Right cardiac atrium (tissue), 5 donors: ENCODE measurements around the gene UBE3B. TPM values are rescaled to one million over a fixed set of nuclear protein-coding genes. Genes with fewer than 3 reads are reported as not detected.
"Not testable (repeated sequence)": the region's sequence is repeated elsewhere in the genome, so short reads cannot be mapped to it uniquely, and the experiment has no call there.

Source experiments
- ATAC-seq, 2 donors: fragments of 200-7000 bp; cut with Tn5 transposase; one replicate each; pipeline versions ENCODE4 v1.8.0 to v1.9.1; 2020; ENCODE audit warnings: moderate library complexity in 2 of 2, mild to moderate bottlenecking in 1 of 2
- DNase-seq, 3 donors: peaks; one replicate each; pipeline ENCODE4 v3.0.0-alpha.2; 2020
- H3K27ac ChIP-seq: one replicate; pipeline ENCODE4 v1.5.1; 2013; ENCODE audit warnings: mild to moderate bottlenecking, low read length, control low read depth, moderate library complexity
- H3K27me3 ChIP-seq: one replicate; pipeline ENCODE4 v1.6.1; 2013; ENCODE audit not compliant: control insufficient read depth, insufficient read depth
- H3K4me1 ChIP-seq: one replicate; pipeline ENCODE4 v1.6.1; 2013; ENCODE audit warnings: low read length; ENCODE audit not compliant: control insufficient read depth, insufficient read depth
- H3K4me3 ChIP-seq: one replicate; pipeline ENCODE4 v1.5.1; 2013; ENCODE audit warnings: low read length, control low read depth
- H3K9me3 ChIP-seq: one replicate; pipeline ENCODE4 v1.6.1; 2013; ENCODE audit warnings: low read length; ENCODE audit not compliant: control insufficient read depth
- WGBS: extraction: QIAGEN DNeasy Blood & Tissue Kit; methylation state at CpG from one replicate; pipeline ENCODE4 v1.1.7; 2013; 5-methylcytosine and 5-hydroxymethylcytosine counted together
- intact Hi-C, 4 donors: fragments of 100-400 bp; cut with DNase I; formaldehyde crosslinking; loops; one replicate each; pipeline versions ENCODE4 v1.11.0 to v1.14.0; 2022 to 2023
- polyA plus RNA-seq: library from polyadenylated mRNA; stranded (reverse); fragments of 200-250 nt; gene quantifications from one replicate; pipeline ENCODE4 v1.2.3, GENCODE V29; 2013
- total RNA-seq, 4 donors: library from RNA; stranded (reverse); fragmentation: NEBNext Ultra II Directional; extraction: Animal tissue kit (Norgen Biotek cat#: 25700); gene quantifications; one replicate each; pipeline ENCODE4 v1.2.1, GENCODE V29; 2021
- donor health status: healthy with polysubstance abuse.
- donor health status: DM: no; HTN: yes; CAD: no.
- donor health status: DM: no; HTN: no; CAD: no.
- donor health status: DM: no; HTN: yes; CAD: no; lungs with severe emphysema.
- donor health status: DM: yes; HTN: yes; CAD: no.

UBE3B gene
- total and polyA plus RNA-seq, 5 donors, result 22.6 to 53.2 (median 46.7) TPM

- H3K4me3 ChIP-seq, result no peak overlapping the region
- H3K9me3 ChIP-seq, result no peaks in the 10 kb centered on the region
- H3K27me3 ChIP-seq, result no peaks in the 10 kb centered on the region
- intact Hi-C loops, result loop anchor here in 2 of 4 donors (5.0 kb wide), 2 partner anchors 37 to 42 kb away; partner anchors contain the start of genes KCTD10 (in 1 of the 2) and UBE3B (in 1 of the 2)
- H3K27ac ChIP-seq, result no peak overlapping the region
- DNase-seq (no peak), ATAC-seq (no peak)
- 79% methylated on average over 17 of the region's 17 CpGs for WGBS
- no peaks in the 10 kb centered on the region for H3K4me1 ChIP-seq
Measured at GRCh38 chr12:109435428-109436187, 41.8 kb upstream of the UBE3B start.

- no peak overlapping the region for H3K4me3 ChIP-seq
- no peaks in the 10 kb centered on the region for H3K4me1 ChIP-seq
- DNase-seq (no peak), ATAC-seq (no peak)
- no peaks in the 10 kb centered on the region for H3K9me3 ChIP-seq
- H3K27me3 ChIP-seq, result no peaks in the 10 kb centered on the region
- intact Hi-C loops, result loop anchor here in 2 of 4 donors (5.0 kb wide), 2 partner anchors 36 to 41 kb away; partner anchors contain the start of genes KCTD10 (in 1 of the 2) and UBE3B (in 1 of the 2)
- WGBS, result 68% methylated on average over 7 of the region's 7 CpGs
- H3K27ac ChIP-seq, result no peak overlapping the region
Measured at GRCh38 chr12:109436188-109436560, 41.3 kb upstream of the UBE3B start.

GRCh38 chr12:109439181-109439580 is 38.3 kb upstream of the UBE3B start:
- Histone ChIP-seq H3K27me3 (no peaks in the 10 kb centered on the region), H3K9me3 (no peaks in the 10 kb centered on the region), H3K27ac (no peak overlapping the region), H3K4me3 (no peak overlapping the region), H3K4me1 (no peaks in the 10 kb centered on the region)
- 90% methylated on average over 6 of the region's 6 CpGs for WGBS
- no peak for ATAC-seq
- intact Hi-C loops, result loop anchor here in 2 of 4 donors (5.0 kb wide), 2 partner anchors 33 to 38 kb away; partner anchors contain the start of genes KCTD10 (in 1 of the 2) and UBE3B (in 1 of the 2)
- no peak for DNase-seq

GRCh38 chr12:109439951-109440350 is 37.5 kb upstream of the UBE3B start:
- 96% methylated on average over 13 of the region's 13 CpGs for WGBS
- ATAC-seq, result not testable (repeated sequence)
- intact Hi-C loops, result loop anchor here in 2 of 4 donors (5.0 kb wide), 2 partner anchors 32 to 37 kb away; partner anchors contain the start of genes KCTD10 (in 1 of the 2) and UBE3B (in 1 of the 2)

GRCh38 chr12:109440851-109441490 is 36.5 kb upstream of the UBE3B start:
- Histone ChIP-seq H3K9me3 (no peaks in the 10 kb centered on the region), H3K27ac (no peak overlapping the region), H3K4me3 (no peak overlapping the region), H3K4me1 (no peaks in the 10 kb centered on the region), H3K27me3 (no peaks in the 10 kb centered on the region)
- DNase-seq (no peak), ATAC-seq (peak in 1 of 2 donors; percentile 22)
- intact Hi-C loops, result no loop called here
- 58% methylated on average over 9 of the region's 9 CpGs for WGBS

More at GRCh38 chr12:109439951-109440350, 37.5 kb upstream of the UBE3B start:
- not testable (repeated sequence) for H3K9me3 ChIP-seq, H3K4me1 ChIP-seq, H3K4me3 ChIP-seq, H3K27ac ChIP-seq, H3K27me3 ChIP-seq
- DNase-seq, result peak in 1 of 3 donors; percentile 5

- intact Hi-C loops, result no loop called here
- H3K4me3 ChIP-seq, result no peak overlapping the region
- no peaks in the 10 kb centered on the region for H3K27me3 ChIP-seq
- no peak for DNase-seq
- peak overlapping the region; percentile 9 for H3K27ac ChIP-seq
- H3K4me1 ChIP-seq, result peaks cover 4% of the 10 kb centered on the region
- no peaks in the 10 kb centered on the region for H3K9me3 ChIP-seq
- WGBS, result 65% methylated on average over 5 of the region's 5 CpGs
- ATAC-seq, result peak; percentile 70 to 80
Measured at GRCh38 chr12:109443794-109444193, 33.6 kb upstream of the UBE3B start.

- Histone ChIP-seq H3K9me3 (no peaks in the 10 kb centered on the region), H3K4me3 (no peak overlapping the region), H3K27me3 (no peaks in the 10 kb centered on the region), H3K27ac (peak overlapping the region; percentile 9), H3K4me1 (peaks cover 4% of the 10 kb centered on the region)
- intact Hi-C loops, result no loop called here
- DNase-seq (no peak), ATAC-seq (peak; percentile 2 to 9)
- WGBS, result 51% methylated on average over 6 of the region's 6 CpGs
Measured at GRCh38 chr12:109444259-109444658, 33.2 kb upstream of the UBE3B start.

- WGBS, result 90% methylated on average over 2 of the region's 2 CpGs
- Histone ChIP-seq H3K27ac (no peak overlapping the region), H3K4me3 (no peak overlapping the region), H3K27me3 (no peaks in the 10 kb centered on the region), H3K9me3 (no peaks in the 10 kb centered on the region), H3K4me1 (peaks cover 4% of the 10 kb centered on the region)
- DNase-seq, result no peak
- ATAC-seq, result no peak
- intact Hi-C loops, result no loop called here
Measured at GRCh38 chr12:109445191-109445609, 32.2 kb upstream of the UBE3B start.

- Histone ChIP-seq H3K27me3 (no peaks in the 10 kb centered on the region), H3K4me1 (peaks cover 4% of the 10 kb centered on the region), H3K4me3 (no peak overlapping the region), H3K27ac (no peak overlapping the region), H3K9me3 (no peaks in the 10 kb centered on the region)
- ATAC-seq (peak; percentile 50 to 57), DNase-seq (peak in 1 of 3 donors; percentile 28)
- WGBS, result 58% methylated on average over 8 of the region's 8 CpGs
- intact Hi-C loops, result no loop called here
Measured at GRCh38 chr12:109446869-109447268, 30.6 kb upstream of the UBE3B start.

GRCh38 chr12:109447482-109447881 is 30.0 kb upstream of the UBE3B start:
- intact Hi-C loops, result no loop called here
- H3K4me1 ChIP-seq, result peaks cover 4% of the 10 kb centered on the region
- H3K27me3 ChIP-seq, result no peaks in the 10 kb centered on the region
- no peaks in the 10 kb centered on the region for H3K9me3 ChIP-seq
- ATAC-seq (peak in 1 of 2 donors; percentile 5), DNase-seq (no peak)
- H3K27ac ChIP-seq, result peak overlapping the region; percentile 53
- H3K4me3 ChIP-seq, result no peak overlapping the region
- WGBS, result 78% methylated on average over 9 of the region's 9 CpGs

- Histone ChIP-seq H3K9me3 (no peaks in the 10 kb centered on the region), H3K27ac (no peak overlapping the region), H3K27me3 (no peaks in the 10 kb centered on the region), H3K4me1 (peaks cover 4% of the 10 kb centered on the region), H3K4me3 (no peak overlapping the region)
- no peak for DNase-seq
- intact Hi-C loops, result no loop called here
- 85% methylated on average over 5 of the region's 5 CpGs for WGBS
- ATAC-seq, result no peak
Measured at GRCh38 chr12:109448272-109448671, 29.2 kb upstream of the UBE3B start.
